Suprapubic skin (tissue), 3 donors: ENCODE measurements around the gene CDH22.

Source experiments
- POLR2A ChIP-seq, 2 donors: fragments of 450-650 bp; IDR thresholded peaks; one replicate each; pipeline ENCODE4 v1.6.1; 2017; ENCODE audit warnings: antibody characterized with exemption in 2 of 2, mild to moderate bottlenecking in 2 of 2, moderate library complexity in 2 of 2
- TF ChIP-seq, protein P1 (sequence below), 2 donors: fragments of 200-600 bp in 1 of 2; fragments of 450-650 bp in 1 of 2; sonication (generic) in 1 of 2; IDR thresholded peaks; one replicate each; pipeline ENCODE4 v1.5.1; 2016 to 2019; ENCODE audit warnings: antibody characterized with exemption in 2 of 2, mild to moderate bottlenecking in 1 of 2, moderate library complexity in 1 of 2

DNA sequence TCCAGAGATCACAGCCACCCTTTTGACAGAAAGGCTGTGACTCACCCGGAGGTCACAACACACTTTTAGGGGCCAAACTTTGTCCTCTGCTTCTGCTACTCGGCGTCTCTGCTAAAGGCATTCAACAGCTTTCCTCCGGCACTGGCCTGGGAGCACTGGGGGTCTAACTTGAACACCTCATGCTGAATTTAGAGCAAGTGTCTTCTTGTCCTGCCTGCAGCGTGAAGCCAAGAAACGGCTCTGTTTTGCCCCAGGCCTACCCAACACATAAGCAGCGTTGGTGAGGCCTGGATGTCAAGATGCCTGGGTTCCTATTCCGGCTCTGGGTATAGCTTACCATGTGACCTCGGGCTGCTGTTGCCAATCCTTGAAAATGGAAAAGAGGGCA is 2.3 kb downstream of the CDH22 start:
- no peak for TF ChIP-seq POLR2A (IDR thresholded peaks at IDR 0.05)
- TF ChIP-seq, protein P1, sequence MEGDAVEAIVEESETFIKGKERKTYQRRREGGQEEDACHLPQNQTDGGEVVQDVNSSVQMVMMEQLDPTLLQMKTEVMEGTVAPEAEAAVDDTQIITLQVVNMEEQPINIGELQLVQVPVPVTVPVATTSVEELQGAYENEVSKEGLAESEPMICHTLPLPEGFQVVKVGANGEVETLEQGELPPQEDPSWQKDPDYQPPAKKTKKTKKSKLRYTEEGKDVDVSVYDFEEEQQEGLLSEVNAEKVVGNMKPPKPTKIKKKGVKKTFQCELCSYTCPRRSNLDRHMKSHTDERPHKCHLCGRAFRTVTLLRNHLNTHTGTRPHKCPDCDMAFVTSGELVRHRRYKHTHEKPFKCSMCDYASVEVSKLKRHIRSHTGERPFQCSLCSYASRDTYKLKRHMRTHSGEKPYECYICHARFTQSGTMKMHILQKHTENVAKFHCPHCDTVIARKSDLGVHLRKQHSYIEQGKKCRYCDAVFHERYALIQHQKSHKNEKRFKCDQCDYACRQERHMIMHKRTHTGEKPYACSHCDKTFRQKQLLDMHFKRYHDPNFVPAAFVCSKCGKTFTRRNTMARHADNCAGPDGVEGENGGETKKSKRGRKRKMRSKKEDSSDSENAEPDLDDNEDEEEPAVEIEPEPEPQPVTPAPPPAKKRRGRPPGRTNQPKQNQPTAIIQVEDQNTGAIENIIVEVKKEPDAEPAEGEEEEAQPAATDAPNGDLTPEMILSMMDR (IDR thresholded peaks at IDR 0.05): no peak
